Lower leg skin (tissue), 4 donors: ENCODE measurements around the gene GTF3C4. TPM values are rescaled to one million over a fixed set of nuclear protein-coding genes. Genes with fewer than 3 reads are reported as not detected.

Experiments
- DNase-seq, 2 donors: peaks; one replicate each; pipeline ENCODE4 v3.0.0-alpha.2; 2019; ENCODE audit warnings: low spot score in 2 of 2
- H3K4me3 ChIP-seq: fragments of 200-600 bp; sonication (generic); 2 replicates; pipeline ENCODE4 v1.5.1; 2017; ENCODE audit warnings: mild to moderate bottlenecking, low read depth; ENCODE audit not compliant: poor library complexity, severe bottlenecking
- CTCF ChIP-seq, 3 donors: fragments of 450-650 bp; IDR thresholded peaks; one replicate each; pipeline ENCODE4 v1.5.1; 2016; ENCODE audit warnings: antibody characterized with exemption in 3 of 3, mild to moderate bottlenecking in 3 of 3, moderate library complexity in 2 of 3
- POLR2A ChIP-seq, 2 donors: fragments of 450-650 bp; IDR thresholded peaks; one replicate each; pipeline ENCODE4 v1.6.1; 2016 to 2017; ENCODE audit warnings: antibody characterized with exemption in 2 of 2, mild to moderate bottlenecking in 1 of 2, moderate library complexity in 1 of 2
- WGBS, 2 donors: methylation state at CpG; one replicate each; pipeline ENCODE4 v1.1.5; 2018; 5-methylcytosine and 5-hydroxymethylcytosine counted together
- intact Hi-C: fragments of 100-400 bp; cut with DNase I; formaldehyde crosslinking; loops from one replicate; pipeline ENCODE4 v1.15.0; 2023; ENCODE audit warnings: low total_unique reads
- total RNA-seq, 4 donors: library from RNA; depleted of rRNA; stranded (reverse); fragments of >200 nt; gene quantifications; one replicate each; pipeline ENCODE4 v1.1.0, GENCODE V29; 2016

The GTF3C4 gene
- total RNA-seq, 4 donors from 2014 or later = 18.7 to 23.4 (median 20.5) TPM

GRCh38 chr9:132723809-132724208 lies 53.5 kb downstream of the GTF3C4 start:
- intact Hi-C loops = no loop called here
- WGBS, 2 donors = 87 to 93% methylated on average over 4 of the region's 4 CpGs
- H3K4me3 ChIP-seq = no peak overlapping the region
- TF ChIP-seq CTCF (IDR thresholded peaks at IDR 0.05) (no peak), POLR2A (IDR thresholded peaks at IDR 0.05) (no peak)
- DNase-seq = no peak

GRCh38 chr9:132725306-132725705 lies 55.0 kb downstream of the GTF3C4 start:
- no peak for DNase-seq
- intact Hi-C loops = no loop called here
- H3K4me3 ChIP-seq = no peak overlapping the region
- WGBS, 2 donors = 97 to 98% methylated on average over 13 of the region's 13 CpGs
- TF ChIP-seq CTCF (IDR thresholded peaks at IDR 0.05) (no peak), POLR2A (IDR thresholded peaks at IDR 0.05) (no peak)

- no peak overlapping the region for H3K4me3 ChIP-seq
- TF ChIP-seq POLR2A (IDR thresholded peaks at IDR 0.05) = no peak
- no peak for TF ChIP-seq CTCF (IDR thresholded peaks at IDR 0.05)
- intact Hi-C loops = no loop called here
- 86 to 88% methylated on average over 8 of the region's 8 CpGs for WGBS, 2 donors
- no peak for DNase-seq
Observed at GRCh38 chr9:132726576-132727130, 56.4 kb downstream of the GTF3C4 start.

GRCh38 chr9:132728071-132728470 lies 57.8 kb downstream of the GTF3C4 start:
- 85% methylated on average over 3 to 4 of the region's 5 CpGs for WGBS, 2 donors
- no peak overlapping the region for H3K4me3 ChIP-seq
- no peak for TF ChIP-seq POLR2A (IDR thresholded peaks at IDR 0.05)
- TF ChIP-seq CTCF (IDR thresholded peaks at IDR 0.05) = no peak
- DNase-seq = no peak
- intact Hi-C loops = no loop called here

GRCh38 chr9:132728497-132728896 lies 58.2 kb downstream of the GTF3C4 start:
- WGBS, 2 donors = 73 to 86% methylated on average over 2 of the region's 2 CpGs
- intact Hi-C loops = no loop called here
- DNase-seq = no peak
- no peak for TF ChIP-seq POLR2A (IDR thresholded peaks at IDR 0.05)
- TF ChIP-seq CTCF (IDR thresholded peaks at IDR 0.05) = no peak
- H3K4me3 ChIP-seq = no peak overlapping the region

GRCh38 chr9:132729235-132729890 lies 59.1 kb downstream of the GTF3C4 start:
- intact Hi-C loops = no loop called here
- H3K4me3 ChIP-seq = no peak overlapping the region
- TF ChIP-seq POLR2A (IDR thresholded peaks at IDR 0.05) (no peak), CTCF (IDR thresholded peaks at IDR 0.05) (no peak)
- 38 to 41% methylated on average over 5 of the region's 5 CpGs for WGBS, 2 donors
- DNase-seq = no peak
